Glutamatergic neuron (in vitro differentiated cells): ENCODE measurements around the gene RNPS1. TPM values are rescaled to one million over a fixed set of nuclear protein-coding genes. Genes with fewer than 3 reads are reported as not detected.
A peak's percentile ranks its signal among the peaks of the same experiment; 100 is the strongest.
"Not testable (repeated sequence)": the region's sequence is repeated elsewhere in the genome, so short reads cannot be mapped to it uniquely, and the experiment has no call there.

Source experiments
- DNase-seq: peaks from one replicate; pipeline ENCODE4 v3.0.0; 2022
- H3K27ac Mint-ChIP-seq: one replicate; pipeline ENCODE4 v1.8.0; 2020; ENCODE audit warnings: mild to moderate bottlenecking, mixed read lengths, inconsistent platforms; ENCODE audit not compliant: unreplicated experiment
- H3K27me3 Mint-ChIP-seq: one replicate; pipeline ENCODE4 v1.8.0; 2020; ENCODE audit warnings: mild to moderate bottlenecking, moderate library complexity, mixed read lengths, inconsistent platforms; ENCODE audit not compliant: unreplicated experiment
- H3K36me3 Mint-ChIP-seq: one replicate; pipeline ENCODE4 v1.8.0; 2020; ENCODE audit warnings: mild to moderate bottlenecking, mixed read lengths, inconsistent platforms; ENCODE audit not compliant: unreplicated experiment
- H3K4me1 Mint-ChIP-seq: one replicate; pipeline ENCODE4 v1.8.0; 2020; ENCODE audit warnings: mild to moderate bottlenecking, low read depth, mixed read lengths, inconsistent platforms; ENCODE audit not compliant: unreplicated experiment
- H3K4me3 Mint-ChIP-seq: one replicate; pipeline ENCODE4 v1.8.0; 2020; ENCODE audit warnings: mild to moderate bottlenecking, mixed read lengths, inconsistent platforms; ENCODE audit not compliant: unreplicated experiment
- H3K9me3 Mint-ChIP-seq: one replicate; pipeline ENCODE4 v1.8.0; 2020; ENCODE audit warnings: mild to moderate bottlenecking, moderate library complexity, mixed read lengths, inconsistent platforms; ENCODE audit not compliant: unreplicated experiment
- CTCF ChIP-seq: fragments of 200-600 bp; sonication (generic); IDR thresholded peaks from one replicate; pipeline ENCODE4 v1.5.0; 2021; ENCODE audit not compliant: partially characterized antibody, unreplicated experiment
- total RNA-seq: library from RNA; stranded (reverse); fragmentation: NEBNext Ultra II Directional; extraction: Animal tissue kit (Norgen Biotek cat#: 25700); gene quantifications from one replicate; pipeline ENCODE4 v1.2.1, GENCODE V29; 2021; ENCODE audit not compliant: unreplicated experiment

RNPS1 gene
- total RNA-seq, 1 donor from 2014 or later, result 220 TPM

- H3K27ac Mint-ChIP-seq, result no peak overlapping the region
- no peaks in the 10 kb centered on the region for H3K27me3 Mint-ChIP-seq
- no peaks in the 10 kb centered on the region for H3K4me1 Mint-ChIP-seq
Observed at GRCh38 chr16:2243781-2244180, 24.1 kb downstream of the RNPS1 start.

GRCh38 chr16:2243031-2243528 is 24.8 kb downstream of the RNPS1 start:
- H3K4me1 Mint-ChIP-seq, result no peaks in the 10 kb centered on the region
- DNase-seq, result no peak
- H3K4me3 Mint-ChIP-seq, result no peak overlapping the region
- no peaks in the 10 kb centered on the region for H3K27me3 Mint-ChIP-seq
- H3K27ac Mint-ChIP-seq, result no peak overlapping the region
- peak; percentile 18 for TF ChIP-seq CTCF
- H3K9me3 Mint-ChIP-seq, result peaks cover 5% of the 10 kb centered on the region
- H3K36me3 Mint-ChIP-seq, result no peaks in the 10 kb centered on the region

More at GRCh38 chr16:2243781-2244180, 24.1 kb downstream of the RNPS1 start:
- no peak for TF ChIP-seq CTCF
- Mint-ChIP-seq H3K9me3 (peaks cover 5% of the 10 kb centered on the region), H3K36me3 (no peaks in the 10 kb centered on the region), H3K4me3 (no peak overlapping the region)
- no peak for DNase-seq

GRCh38 chr16:2242598-2242997 is 25.3 kb downstream of the RNPS1 start:
- no peak for DNase-seq
- no peaks in the 10 kb centered on the region for H3K27me3 Mint-ChIP-seq
- H3K36me3 Mint-ChIP-seq, result no peaks in the 10 kb centered on the region
- H3K4me1 Mint-ChIP-seq, result no peaks in the 10 kb centered on the region
- H3K4me3 Mint-ChIP-seq, result no peak overlapping the region
- H3K9me3 Mint-ChIP-seq, result peaks cover 6% of the 10 kb centered on the region
- no peak overlapping the region for H3K27ac Mint-ChIP-seq
- TF ChIP-seq CTCF, result no peak

- H3K36me3 Mint-ChIP-seq, H3K27ac Mint-ChIP-seq, H3K4me1 Mint-ChIP-seq, H3K9me3 Mint-ChIP-seq, H3K27me3 Mint-ChIP-seq, DNase-seq, H3K4me3 Mint-ChIP-seq: not testable (repeated sequence)
Observed at GRCh38 chr16:2240331-2240730, 27.6 kb downstream of the RNPS1 start.

- peaks cover 6% of the 10 kb centered on the region for H3K9me3 Mint-ChIP-seq
- no peaks in the 10 kb centered on the region for H3K36me3 Mint-ChIP-seq
- no peak for DNase-seq
- H3K27me3 Mint-ChIP-seq, result peaks cover 4% of the 10 kb centered on the region
- no peak for TF ChIP-seq CTCF
- no peak overlapping the region for H3K27ac Mint-ChIP-seq
- no peak overlapping the region for H3K4me3 Mint-ChIP-seq
- no peaks in the 10 kb centered on the region for H3K4me1 Mint-ChIP-seq
Observed at GRCh38 chr16:2238838-2239675, 28.9 kb downstream of the RNPS1 start.
